GM19328 (cell line): ENCODE data around the gene ZNF213.
"Not testable (repeated sequence)": the region's sequence is repeated elsewhere in the genome, so short reads cannot be mapped to it uniquely, and the experiment has no call there.

Source experiments
- ATAC-seq: cut with Tn5 transposase; IDR thresholded peaks from one replicate; pipeline ENCODE4 v1.9.1; 2021; ENCODE audit warnings: mild to moderate bottlenecking, moderate library complexity; ENCODE audit not compliant: unreplicated experiment

ZNF213 gene

DNA sequence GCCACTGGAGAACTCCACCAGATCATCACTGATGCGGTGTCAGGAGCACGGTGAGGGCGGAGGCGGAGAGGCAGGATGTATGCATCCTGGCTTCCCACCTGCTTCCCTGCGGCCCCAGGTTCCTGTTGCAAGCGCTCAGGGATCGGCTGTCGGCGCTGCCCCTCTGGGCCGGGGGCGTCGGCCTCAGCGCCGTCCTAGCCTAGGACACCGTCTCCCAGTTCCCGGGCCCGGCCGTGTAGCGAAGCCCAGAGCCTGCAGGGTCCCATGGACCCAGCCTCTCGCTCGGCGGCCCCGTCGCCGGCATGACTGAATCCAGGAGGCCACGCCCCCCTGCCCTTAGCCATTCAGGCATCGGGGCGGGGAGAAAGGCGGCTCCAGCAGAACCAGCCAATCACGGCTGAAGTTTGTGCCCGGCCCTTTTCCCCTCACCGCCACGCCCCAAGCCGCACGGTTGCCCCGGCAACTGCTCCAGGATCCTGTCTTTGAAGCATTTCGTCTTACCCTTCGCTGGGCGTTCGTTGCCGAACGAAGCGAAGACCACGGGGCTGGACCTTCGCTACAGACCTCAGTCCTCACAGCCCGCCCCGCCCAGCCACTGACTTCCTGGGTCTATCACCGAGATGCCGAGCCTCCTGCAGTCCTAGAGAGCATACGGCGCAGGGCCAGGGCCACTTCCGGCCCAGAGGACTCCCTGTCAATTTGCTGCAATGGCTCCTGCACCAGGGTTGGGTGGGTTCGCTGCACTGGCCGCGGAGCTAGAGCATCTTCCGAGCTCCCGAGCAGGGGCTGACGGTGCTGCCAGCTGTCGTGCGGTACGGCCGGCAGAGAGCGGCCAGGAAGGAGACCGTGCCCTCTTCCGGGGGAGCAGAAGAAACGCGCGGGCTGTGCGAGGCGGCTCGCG, 10.6 kb upstream of the ZNF213 start:
- ATAC-seq, result peak; percentile 90

GRCh38 chr16:3127745-3128144, 7.1 kb upstream of the ZNF213 start:
- ATAC-seq, result no peak

GRCh38 chr16:3129137-3130131, 5.4 kb upstream of the ZNF213 start:
- ATAC-seq, result no peak

GRCh38 chr16:3131755-3132377, 3.0 kb upstream of the ZNF213 start:
- no peak for ATAC-seq

DNA sequence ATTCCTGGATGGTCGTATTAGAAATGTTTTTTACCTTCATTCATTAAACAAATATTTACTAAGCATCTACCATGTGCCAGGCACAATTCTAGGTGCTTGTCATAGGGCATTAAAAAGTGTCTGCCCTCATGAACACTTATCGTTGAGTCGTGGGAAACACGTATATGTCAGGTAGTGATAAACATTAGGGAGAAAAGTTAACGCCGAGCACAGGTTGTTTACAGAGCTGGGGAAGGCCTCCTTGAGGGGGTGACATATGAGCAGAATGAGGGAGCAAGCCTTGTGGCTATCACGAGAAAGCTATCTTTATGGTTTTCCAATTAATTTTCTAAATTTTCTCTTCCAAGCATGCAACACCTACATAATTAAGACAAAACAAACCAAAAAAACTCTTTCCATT, 985 bp upstream of the ZNF213 start:
- ATAC-seq, result no peak

- no peak for ATAC-seq
Measured at GRCh38 chr16:3135126-3135715, 392 bp downstream of the ZNF213 start.

DNA sequence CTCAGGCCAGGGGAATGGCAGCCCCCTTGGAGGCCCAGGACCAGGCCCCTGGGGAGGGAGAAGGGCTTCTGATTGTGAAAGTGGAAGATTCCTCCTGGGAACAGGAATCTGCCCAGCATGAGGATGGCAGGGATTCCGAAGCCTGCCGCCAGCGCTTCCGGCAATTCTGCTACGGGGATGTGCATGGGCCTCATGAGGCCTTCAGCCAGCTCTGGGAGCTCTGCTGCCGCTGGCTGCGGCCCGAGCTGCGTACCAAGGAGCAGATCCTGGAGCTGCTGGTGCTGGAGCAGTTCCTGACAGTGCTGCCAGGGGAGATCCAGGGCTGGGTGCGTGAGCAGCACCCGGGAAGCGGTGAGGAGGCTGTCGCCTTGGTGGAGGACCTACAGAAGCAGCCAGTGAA, 2.4 kb downstream of the ZNF213 start:
- no peak for ATAC-seq

DNA sequence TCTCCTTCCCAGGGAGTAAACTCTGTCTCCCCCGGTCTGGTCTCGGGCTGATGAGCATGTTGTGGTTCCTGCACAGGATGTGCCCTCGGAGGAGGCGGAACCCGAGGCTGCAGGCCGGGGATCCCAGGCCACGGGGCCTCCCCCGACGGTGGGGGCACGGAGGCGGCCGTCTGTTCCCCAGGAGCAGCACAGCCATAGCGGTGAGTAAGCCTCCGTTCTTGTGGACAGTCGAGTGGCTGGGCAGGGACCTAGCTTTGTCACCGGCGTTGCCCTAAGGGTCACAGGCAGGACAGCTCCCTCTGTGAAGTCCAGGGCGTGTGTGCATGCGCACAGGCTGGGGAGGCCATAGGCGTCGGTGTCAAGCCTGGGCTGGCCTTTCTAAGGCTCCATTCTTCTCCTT, 3.5 kb downstream of the ZNF213 start:
- ATAC-seq, result no peak

DNA sequence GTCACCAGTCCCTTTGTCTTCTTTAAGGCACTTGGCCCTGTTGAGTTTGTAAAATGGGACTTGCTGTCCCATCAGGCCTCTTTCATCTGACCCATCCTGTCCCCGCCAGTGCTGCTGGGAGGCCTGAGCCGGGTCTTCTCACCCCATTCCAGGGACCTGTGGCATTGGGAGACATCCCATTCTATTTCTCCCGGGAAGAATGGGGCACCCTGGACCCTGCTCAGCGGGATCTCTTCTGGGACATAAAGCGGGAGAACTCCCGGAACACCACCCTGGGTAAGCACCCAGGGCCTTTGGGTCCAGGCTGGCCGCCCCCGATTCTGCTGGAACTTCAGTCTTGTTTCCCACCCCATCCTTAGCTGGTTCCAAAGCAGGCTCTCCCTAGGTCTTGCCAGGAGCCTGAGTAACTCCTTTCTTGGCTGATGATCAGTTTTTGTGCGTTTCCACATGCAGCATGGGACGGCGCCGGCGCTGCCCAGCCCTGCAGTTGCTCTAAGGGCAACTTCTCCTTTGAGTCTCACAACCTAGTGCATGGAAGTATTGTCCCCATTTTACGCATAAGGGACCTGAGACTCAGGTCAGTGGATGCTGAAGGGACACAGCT, 4.1 kb downstream of the ZNF213 start:
- ATAC-seq, result no peak

- not testable (repeated sequence) for ATAC-seq
Measured at GRCh38 chr16:3139561-3139960, 4.7 kb downstream of the ZNF213 start.

DNA sequence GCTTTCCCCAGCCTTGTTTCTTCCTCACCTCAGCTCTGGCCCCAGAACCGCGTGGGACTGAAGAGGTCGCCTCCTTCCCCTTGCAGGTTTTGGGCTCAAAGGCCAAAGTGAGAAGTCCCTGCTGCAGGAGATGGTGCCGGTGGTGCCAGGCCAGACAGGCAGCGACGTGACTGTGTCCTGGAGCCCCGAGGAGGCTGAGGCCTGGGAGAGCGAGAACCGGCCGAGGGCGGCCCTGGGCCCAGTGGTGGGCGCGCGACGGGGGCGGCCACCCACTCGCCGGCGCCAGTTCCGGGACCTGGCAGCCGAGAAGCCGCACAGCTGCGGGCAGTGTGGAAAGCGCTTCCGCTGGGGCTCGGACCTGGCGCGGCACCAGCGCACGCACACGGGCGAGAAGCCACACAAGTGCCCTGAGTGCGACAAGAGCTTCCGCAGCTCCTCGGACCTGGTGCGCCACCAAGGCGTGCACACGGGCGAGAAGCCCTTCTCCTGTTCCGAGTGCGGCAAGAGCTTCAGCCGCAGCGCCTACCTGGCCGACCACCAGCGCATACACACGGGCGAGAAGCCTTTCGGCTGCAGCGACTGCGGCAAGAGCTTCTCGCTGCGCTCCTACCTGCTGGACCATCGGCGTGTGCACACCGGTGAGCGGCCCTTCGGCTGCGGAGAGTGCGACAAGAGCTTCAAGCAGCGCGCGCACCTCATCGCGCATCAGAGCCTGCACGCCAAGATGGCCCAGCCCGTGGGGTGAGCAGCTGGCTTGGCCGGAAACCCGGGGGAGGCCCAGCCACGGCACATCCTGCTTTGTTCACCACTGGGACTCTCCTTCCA, 6.0 kb downstream of the ZNF213 start:
- ATAC-seq, result no peak

GRCh38 chr16:3141781-3142311, 7.0 kb downstream of the ZNF213 start:
- ATAC-seq, result no peak

DNA sequence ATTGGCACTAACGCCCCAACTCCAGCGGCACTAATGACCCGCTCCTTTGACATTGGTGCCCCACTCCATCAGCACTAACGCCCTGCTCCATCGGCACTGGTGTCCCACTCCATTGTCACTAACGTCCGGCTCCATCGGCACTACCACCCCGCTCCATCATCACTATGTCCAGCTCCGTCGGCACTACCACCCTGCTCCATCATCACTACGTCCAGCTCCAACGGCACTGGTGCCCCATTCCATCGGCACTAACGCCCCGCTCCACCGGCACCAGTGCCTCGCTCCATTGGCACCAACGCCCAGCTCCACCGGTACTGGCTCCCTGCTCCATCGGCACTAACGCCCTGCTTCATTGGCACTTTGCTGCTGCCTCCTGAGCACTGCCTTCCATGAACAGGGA, 7.5 kb downstream of the ZNF213 start:
- ATAC-seq, result no peak

- no peak for ATAC-seq
Measured at GRCh38 chr16:3142770-3143169, 7.9 kb downstream of the ZNF213 start.

DNA sequence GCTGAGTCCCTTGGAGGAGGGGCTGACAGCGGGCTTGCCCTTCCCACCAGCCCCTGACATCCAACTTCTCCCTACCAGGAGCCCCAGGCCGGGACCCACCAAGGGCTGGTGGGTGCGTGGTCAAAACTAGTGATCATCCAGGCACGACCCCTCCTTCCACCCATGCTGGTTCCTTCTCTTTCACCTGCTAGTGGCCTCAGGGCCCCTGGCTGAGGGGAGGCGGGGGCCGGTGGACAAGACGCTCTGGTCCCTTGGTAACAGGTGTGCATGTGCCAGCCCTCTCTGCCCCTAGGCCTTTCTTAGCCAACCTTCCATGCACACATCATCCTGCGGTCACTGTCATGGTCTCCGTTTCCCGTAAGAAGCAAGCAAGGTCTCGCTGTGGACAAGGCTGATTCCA, 8.4 kb downstream of the ZNF213 start:
- no peak for ATAC-seq

DNA sequence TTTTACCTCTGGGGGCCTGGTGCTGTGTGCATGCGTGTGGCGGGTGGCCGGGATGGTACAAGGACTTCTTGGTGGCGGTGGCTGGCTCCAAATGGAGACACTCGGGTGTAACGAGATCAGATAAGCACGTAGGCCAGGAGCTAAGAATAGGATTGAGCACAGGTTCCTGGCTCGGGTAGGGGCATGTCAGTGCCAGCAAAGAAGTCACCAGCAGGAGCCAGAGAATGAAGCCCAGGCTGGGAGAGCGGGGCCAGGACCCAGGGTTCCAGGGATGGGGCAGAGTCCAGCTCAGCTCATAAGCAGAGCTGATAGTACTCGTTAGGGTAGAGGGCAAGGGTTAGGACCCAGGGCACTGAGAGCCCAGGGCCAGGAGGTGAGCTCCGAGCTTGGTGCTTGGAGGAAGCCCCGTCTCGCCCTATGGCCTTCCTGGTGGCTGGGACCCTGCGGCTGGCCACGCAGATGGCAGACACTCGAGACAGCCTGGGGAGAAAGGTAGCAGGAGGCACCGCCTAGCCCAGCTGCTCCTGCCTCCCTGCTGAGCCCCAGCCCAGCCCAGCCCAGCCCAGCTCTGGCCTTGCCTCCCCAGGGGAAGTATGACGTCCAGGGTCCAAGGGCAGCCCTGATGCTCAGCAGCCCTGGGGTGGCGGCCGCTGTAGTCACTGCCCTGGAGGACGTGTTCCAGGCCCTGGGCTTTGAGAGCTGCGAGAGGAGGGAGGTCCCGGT, 8.9 kb downstream of the ZNF213 start:
- ATAC-seq, result no peak

DNA sequence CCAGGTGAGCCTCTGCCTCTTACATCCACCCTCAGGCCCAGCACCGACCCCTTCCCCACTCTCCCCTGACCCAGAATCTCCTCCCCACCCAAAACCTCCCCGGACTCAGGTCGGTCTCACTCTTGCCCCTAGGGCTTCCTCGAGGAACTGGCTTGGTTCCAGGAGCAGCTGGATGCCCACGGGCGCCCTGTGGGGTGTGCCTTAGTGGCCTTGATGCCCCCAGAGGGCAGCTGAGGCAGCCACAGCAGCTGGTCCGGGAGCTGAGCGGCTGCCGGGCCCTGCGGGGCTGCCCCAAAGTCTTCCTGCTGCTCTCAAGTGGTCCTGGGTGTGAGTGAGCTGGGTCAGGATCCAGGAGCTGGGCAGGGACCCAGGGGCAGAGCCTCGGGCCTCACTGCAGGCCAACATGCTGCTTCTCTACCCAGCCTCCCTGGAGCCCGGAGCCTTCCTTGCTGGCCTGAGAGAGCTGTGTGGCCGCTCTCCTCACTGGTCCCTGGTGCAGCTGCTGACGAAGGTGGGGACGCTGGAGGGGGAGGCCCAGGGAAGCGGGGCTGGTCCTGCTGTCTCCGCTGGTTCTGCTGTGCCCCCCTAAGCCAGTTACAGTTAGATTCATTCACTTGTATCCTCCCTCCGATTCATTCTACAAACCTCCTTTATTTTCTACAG, 9.6 kb downstream of the ZNF213 start:
- no peak for ATAC-seq

- ATAC-seq, result no peak
Measured at GRCh38 chr16:3145151-3145550, 10.3 kb downstream of the ZNF213 start.
